Measurements from ENCODE around the gene EPS8L2. TPM values are rescaled to one million over a fixed set of nuclear protein-coding genes. Genes with fewer than 3 reads are reported as not detected.
"Not testable (repeated sequence)": the region's sequence is repeated elsewhere in the genome, so short reads cannot be mapped to it uniquely, and the experiment has no call there.

Gene EPS8L2
- total RNA-seq, 4 donors from 2014 or later: 257 to 1,130 (median 322) TPM

DNA sequence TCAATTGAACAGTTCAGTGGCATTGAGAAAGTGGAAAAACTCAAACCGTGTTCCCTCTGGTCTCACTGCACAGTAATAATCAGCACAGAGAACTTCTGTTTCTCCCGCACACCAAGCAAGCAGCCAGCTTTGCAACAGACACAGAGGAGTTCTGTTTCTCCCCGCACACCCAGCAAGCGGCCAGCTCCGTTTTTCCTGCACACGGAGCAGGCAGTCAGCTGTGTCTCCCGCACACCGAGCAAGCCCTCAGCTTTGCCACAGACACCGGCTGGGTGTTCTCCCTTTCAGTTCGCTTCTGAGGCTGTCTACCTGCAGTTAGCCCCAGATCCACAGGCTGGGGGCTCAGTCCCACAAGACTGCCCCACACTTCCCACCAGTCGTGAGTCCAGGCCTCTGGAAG is 31.3 kb downstream of the EPS8L2 start:
- in situ Hi-C loops (cut with MboI; ENCODE audit: low pct_ligation_motif_present in 1 of 4, low pct_unique_long_range_greater_than_20kb in 1 of 4, low sequenced_read_pairs in 3 of 4): no loop called here
- no peak for DNase-seq
- no peak overlapping the region for H3K27ac ChIP-seq
- intact Hi-C loops (cut with DNase I; ENCODE audit: low total_unique reads): no loop called here
- H3K4me1 ChIP-seq: peaks cover 0 to 3% (median 0%) of the 10 kb centered on the region in 4 donors
- 50% methylated on average over 11 of the region's 11 CpGs; no CpG with 5 or more reads in 1 of the 2 donors for WGBS, 2 donors (ENCODE audit: low coverage in 1 of 2)
- TF ChIP-seq CTCF (IDR thresholded peaks at IDR 0.05) (no peak), EP300 (IDR thresholded peaks at IDR 0.05; ENCODE audit: low read depth) (no peak), POLR2AphosphoS5 (IDR thresholded peaks at IDR 0.05) (no peak), POLR2A (IDR thresholded peaks at IDR 0.05) (no peak)
- no peaks in the 10 kb centered on the region for H3K9me3 ChIP-seq
- H3K27me3 ChIP-seq: peaks cover 20% of the 10 kb centered on the region
- H3K36me3 ChIP-seq: no peaks in the 10 kb centered on the region
- no peak overlapping the region for H3K4me3 ChIP-seq

DNA sequence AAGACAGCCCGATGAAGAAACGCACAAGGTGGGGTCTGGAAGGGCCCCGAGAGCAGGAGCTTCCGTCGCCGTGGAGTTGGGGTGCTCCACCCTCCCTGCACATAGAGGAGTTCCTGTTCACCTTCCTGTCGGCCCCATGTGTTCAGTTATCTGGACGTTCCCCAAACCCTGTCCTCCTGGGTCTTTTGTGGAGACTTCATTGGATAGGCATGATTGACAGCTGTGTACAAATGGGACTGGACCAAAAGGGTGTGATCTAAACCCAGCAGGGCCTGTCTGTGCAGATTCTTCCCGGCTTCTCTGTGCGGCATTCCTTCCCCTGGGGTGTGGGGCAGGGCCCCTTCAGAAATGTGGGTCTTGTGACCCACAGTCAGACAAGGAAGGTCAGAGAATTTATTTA is 31.9 kb downstream of the EPS8L2 start:
- peaks cover 20% of the 10 kb centered on the region for H3K27me3 ChIP-seq
- H3K27ac ChIP-seq; intact Hi-C loops (cut with DNase I; ENCODE audit: low total_unique reads); H3K36me3 ChIP-seq; H3K9me3 ChIP-seq; H3K4me3 ChIP-seq; DNase-seq; in situ Hi-C loops (cut with MboI; ENCODE audit: low pct_ligation_motif_present in 1 of 4, low pct_unique_long_range_greater_than_20kb in 1 of 4, low sequenced_read_pairs in 3 of 4); H3K4me1 ChIP-seq: not testable (repeated sequence)
- WGBS, 2 donors (ENCODE audit: low coverage in 1 of 2): 47 to 48% methylated on average over 2 to 10 of the region's 10 CpGs

DNA sequence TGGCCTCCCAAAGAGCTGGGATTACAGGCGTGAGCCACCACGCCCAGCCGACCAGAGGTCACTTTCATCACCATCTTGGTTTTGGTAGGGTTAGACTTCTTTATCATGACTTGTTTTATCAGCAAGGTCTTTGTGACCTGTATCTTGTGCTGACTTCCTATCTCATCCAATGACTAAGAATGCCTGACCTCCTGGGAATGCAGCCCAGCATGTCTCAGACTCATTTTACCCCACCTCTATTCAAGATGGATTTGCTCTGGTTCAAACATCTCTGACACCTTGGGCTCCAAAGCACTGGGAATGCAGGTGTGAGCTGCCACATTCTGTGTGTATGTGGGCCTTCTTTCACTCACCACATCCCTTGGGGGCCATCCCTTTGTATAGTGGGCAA is 36.1 kb downstream of the EPS8L2 start:
- TF ChIP-seq EP300 (IDR thresholded peaks at IDR 0.05; ENCODE audit: low read depth) (no peak), POLR2AphosphoS5 (IDR thresholded peaks at IDR 0.05) (no peak), POLR2A (IDR thresholded peaks at IDR 0.05) (no peak), CTCF (IDR thresholded peaks at IDR 0.05) (no peak)
- no peaks in the 10 kb centered on the region for H3K9me3 ChIP-seq
- H3K27ac ChIP-seq: no peak overlapping the region
- 74% methylated on average over 3 of the region's 3 CpGs; no CpG with 5 or more reads in 1 of the 2 donors for WGBS, 2 donors (ENCODE audit: low coverage in 1 of 2)
- DNase-seq: no peak
- in situ Hi-C loops (cut with MboI; ENCODE audit: low pct_ligation_motif_present in 1 of 4, low pct_unique_long_range_greater_than_20kb in 1 of 4, low sequenced_read_pairs in 3 of 4) (no loop called here), intact Hi-C loops (cut with DNase I; ENCODE audit: low total_unique reads) (no loop called here)
- peaks cover 0 to 10% (median 4%) of the 10 kb centered on the region in 4 donors for H3K4me1 ChIP-seq
- H3K36me3 ChIP-seq: no peaks in the 10 kb centered on the region
- H3K4me3 ChIP-seq: no peak overlapping the region
- peaks cover 14% of the 10 kb centered on the region for H3K27me3 ChIP-seq

DNA sequence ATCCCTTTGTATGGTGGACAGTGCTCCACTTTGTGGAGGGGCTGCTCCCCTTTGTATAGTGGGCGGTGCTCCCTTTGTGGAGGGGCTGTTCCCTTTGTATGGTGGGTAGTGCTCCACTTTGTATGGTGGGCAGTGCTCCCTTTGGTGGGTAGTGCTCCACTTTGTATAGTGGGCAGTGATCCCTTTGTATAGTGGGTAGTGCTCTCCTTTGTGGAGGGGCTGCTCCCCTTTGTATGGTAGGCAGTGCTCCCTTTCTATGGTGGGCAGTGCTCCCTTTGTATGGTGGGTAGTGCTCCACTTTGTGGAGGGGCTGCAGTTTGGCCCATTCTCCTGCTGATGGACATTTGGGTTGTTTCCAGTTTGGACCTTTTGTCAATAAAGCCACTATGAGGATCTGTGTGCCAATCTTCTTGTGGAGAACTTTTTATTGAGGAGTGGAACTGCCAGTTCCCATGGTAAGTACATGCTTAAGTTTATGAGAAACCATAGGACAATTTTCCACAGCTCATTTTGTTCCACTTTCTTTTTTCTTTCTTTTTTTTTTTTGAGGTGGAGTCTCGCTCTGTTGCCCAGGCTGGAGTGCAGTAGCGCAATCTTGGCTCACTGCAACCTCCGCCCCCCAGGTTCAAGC is 36.7 kb downstream of the EPS8L2 start:
- Histone ChIP-seq H3K36me3 (no peaks in the 10 kb centered on the region), H3K4me1 (peaks cover 0 to 8% (median 3%) of the 10 kb centered on the region in 4 donors), H3K27ac (no peak overlapping the region), H3K9me3 (no peaks in the 10 kb centered on the region), H3K27me3 (peaks cover 9% of the 10 kb centered on the region), H3K4me3 (no peak overlapping the region)
- TF ChIP-seq POLR2A (IDR thresholded peaks at IDR 0.05) (no peak), POLR2AphosphoS5 (IDR thresholded peaks at IDR 0.05) (no peak), CTCF (IDR thresholded peaks at IDR 0.05) (no peak), EP300 (IDR thresholded peaks at IDR 0.05; ENCODE audit: low read depth) (no peak)
- 90 to 100% methylated on average over 2 to 4 of the region's 4 CpGs for WGBS, 2 donors (ENCODE audit: low coverage in 1 of 2)
- intact Hi-C loops (cut with DNase I; ENCODE audit: low total_unique reads): no loop called here
- in situ Hi-C loops (cut with MboI; ENCODE audit: low pct_ligation_motif_present in 1 of 4, low pct_unique_long_range_greater_than_20kb in 1 of 4, low sequenced_read_pairs in 3 of 4): no loop called here
- DNase-seq: no peak

GRCh38 chr11:745428-745827 is 39.4 kb downstream of the EPS8L2 start:
- Histone ChIP-seq H3K36me3 (no peaks in the 10 kb centered on the region), H3K4me3 (no peak overlapping the region), H3K27ac (no peak overlapping the region), H3K9me3 (no peaks in the 10 kb centered on the region), H3K4me1 (peaks cover 10 to 33% (median 27%) of the 10 kb centered on the region in 4 donors), H3K27me3 (no peaks in the 10 kb centered on the region)
- in situ Hi-C loops (cut with MboI; ENCODE audit: low pct_ligation_motif_present in 1 of 4, low pct_unique_long_range_greater_than_20kb in 1 of 4, low sequenced_read_pairs in 3 of 4) (no loop called here), intact Hi-C loops (cut with DNase I; ENCODE audit: low total_unique reads) (no loop called here)
- no peak for TF ChIP-seq POLR2AphosphoS5 (IDR thresholded peaks at IDR 0.05)
- DNase-seq: no peak
- 0 to 34% methylated on average over 1 of the region's 1 CpG for WGBS, 2 donors (ENCODE audit: low coverage in 1 of 2)
